Mammary epithelial cell (primary cell): ENCODE data around the gene COBL.

Source experiments
- EZH2 ChIP-seq: IDR thresholded peaks from 2 replicates; pipeline ENCODE4 v1.6.1; 2012; ENCODE audit warnings: low read length, inconsistent platforms, borderline replicate concordance
- TF ChIP-seq, protein P1 (sequence below), 2 donors: IDR thresholded peaks in 1 of 2; conservative IDR thresholded peaks in 1 of 2; 2 replicates each; pipeline ENCODE4 v1.5.1; 2011 to 2012; ENCODE audit warnings: inconsistent platforms in 2 of 2, low read length in 2 of 2, mild to moderate bottlenecking in 2 of 2, control low read depth in 1 of 2, low read depth in 1 of 2; ENCODE audit not compliant: insufficient read depth in 1 of 2; ENCODE audit errors: extremely low read depth in 1 of 2

DNA sequence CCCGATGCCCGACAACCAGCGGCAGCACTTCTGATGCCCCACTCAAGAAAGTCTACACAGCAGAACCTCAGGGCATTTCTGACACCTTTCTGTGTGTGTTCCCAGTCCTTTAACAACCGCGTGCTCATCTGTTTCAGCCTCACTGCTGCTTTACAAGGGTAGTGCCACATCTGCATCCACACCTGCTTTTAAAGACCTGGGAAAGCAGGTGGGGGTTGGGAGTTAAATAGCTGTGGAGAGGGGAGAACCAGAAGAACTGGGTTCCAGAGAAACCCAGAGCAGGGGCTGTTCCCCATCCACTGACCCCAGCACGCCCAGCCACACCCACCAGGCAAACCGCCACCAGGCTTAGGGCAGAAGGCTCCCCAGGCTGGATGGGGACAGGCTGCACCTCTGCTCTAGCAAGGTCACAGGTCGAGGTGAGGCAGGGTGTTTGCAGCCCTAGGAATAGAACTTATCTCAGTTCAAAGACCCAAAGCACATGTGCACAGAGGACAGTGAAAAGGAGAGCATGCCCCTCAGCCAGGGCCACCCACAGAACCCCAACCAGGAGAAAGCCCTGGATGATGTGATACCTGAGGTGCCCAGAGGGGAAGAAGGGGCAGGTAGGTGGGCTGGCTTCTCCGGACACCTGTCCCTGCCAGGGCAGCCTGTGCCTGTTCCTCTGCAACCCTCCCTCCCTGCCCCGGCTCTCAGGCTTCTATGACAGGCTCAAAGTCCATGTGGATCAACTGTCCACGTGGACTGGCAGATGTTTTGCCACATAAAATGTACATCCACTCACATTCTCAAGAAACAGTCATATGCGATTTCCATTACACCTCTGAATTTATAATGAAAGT is 51.3 kb downstream of the COBL start:
- TF ChIP-seq, protein P1, sequence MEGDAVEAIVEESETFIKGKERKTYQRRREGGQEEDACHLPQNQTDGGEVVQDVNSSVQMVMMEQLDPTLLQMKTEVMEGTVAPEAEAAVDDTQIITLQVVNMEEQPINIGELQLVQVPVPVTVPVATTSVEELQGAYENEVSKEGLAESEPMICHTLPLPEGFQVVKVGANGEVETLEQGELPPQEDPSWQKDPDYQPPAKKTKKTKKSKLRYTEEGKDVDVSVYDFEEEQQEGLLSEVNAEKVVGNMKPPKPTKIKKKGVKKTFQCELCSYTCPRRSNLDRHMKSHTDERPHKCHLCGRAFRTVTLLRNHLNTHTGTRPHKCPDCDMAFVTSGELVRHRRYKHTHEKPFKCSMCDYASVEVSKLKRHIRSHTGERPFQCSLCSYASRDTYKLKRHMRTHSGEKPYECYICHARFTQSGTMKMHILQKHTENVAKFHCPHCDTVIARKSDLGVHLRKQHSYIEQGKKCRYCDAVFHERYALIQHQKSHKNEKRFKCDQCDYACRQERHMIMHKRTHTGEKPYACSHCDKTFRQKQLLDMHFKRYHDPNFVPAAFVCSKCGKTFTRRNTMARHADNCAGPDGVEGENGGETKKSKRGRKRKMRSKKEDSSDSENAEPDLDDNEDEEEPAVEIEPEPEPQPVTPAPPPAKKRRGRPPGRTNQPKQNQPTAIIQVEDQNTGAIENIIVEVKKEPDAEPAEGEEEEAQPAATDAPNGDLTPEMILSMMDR (conservative IDR thresholded peaks at IDR 0.05 in 1 of 2, IDR thresholded peaks at IDR 0.05 in 1 of 2; ENCODE audit: extremely low read depth in 1 of 2, insufficient read depth in 1 of 2, low read depth in 1 of 2, low read length in 2 of 2) = no peak
- TF ChIP-seq EZH2 = no peak
